ENCODE data around the gene ARID1B. TPM values are rescaled to one million over a fixed set of nuclear protein-coding genes. Genes with fewer than 3 reads are reported as not detected.

Gene ARID1B
- total and polyA plus RNA-seq, 2 of the 13 experiments (the other 11 are each of a cell fraction or from before 2014, with no cell fraction given), result 20.1 to 32.6 TPM

DNA sequence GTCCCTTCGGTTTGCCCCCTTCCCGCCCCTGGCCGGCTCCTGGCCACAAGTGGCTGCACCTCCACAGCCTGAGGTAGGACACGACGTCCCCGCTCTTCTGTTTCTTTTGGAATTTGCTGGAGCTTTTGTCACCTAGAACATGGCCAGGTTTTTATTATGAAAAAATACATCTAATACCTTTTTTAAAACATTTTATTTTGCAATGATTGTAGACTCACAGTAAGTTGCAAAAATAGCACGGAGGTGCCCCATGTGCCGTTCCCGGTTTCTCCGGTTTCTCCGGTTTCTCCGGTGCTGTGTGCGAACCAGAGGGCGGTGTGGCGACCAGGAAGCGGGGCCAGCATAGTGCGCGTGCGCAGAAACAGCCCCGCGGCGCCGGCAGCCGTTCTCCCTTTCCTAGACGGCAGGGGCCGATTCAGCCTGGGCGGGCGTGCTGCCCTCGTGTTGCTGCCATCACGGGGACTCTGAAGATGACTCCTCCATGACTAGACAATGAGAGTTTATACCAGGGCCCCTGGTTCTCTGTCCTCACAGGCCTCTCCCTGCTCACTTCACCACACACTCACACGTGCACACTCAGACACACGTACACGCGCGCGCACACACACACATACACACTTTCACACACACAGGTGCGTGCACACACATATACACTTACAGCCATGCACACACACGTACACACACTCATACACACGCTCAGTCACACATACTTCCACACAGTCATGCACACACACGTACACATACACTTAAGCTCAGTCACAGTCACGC, 444.1 kb downstream of the ARID1B start (continued):
- TF ChIP-seq MXI1 (IDR thresholded peaks at IDR 0.05; ENCODE audit: borderline replicate concordance, low read depth, low read length) (peak; percentile 10; the same call in 1 of the 3 replicates), HMGA1 (CRISPR knock-in tag; conservative IDR thresholded peaks at IDR 0.05) (no peak), ZFAT (CRISPR knock-in tag; conservative IDR thresholded peaks at IDR 0.05) (no peak), KAT2B (IDR thresholded peaks at IDR 0.05; ENCODE audit: borderline replicate concordance, low read depth, low read length) (no peak), ZNF12 (CRISPR knock-in tag; IDR thresholded peaks at IDR 0.05) (no peak), ZNF773 (CRISPR knock-in tag; IDR thresholded peaks at IDR 0.05; ENCODE audit: borderline replicate concordance) (no peak), RBM22 (optimal IDR thresholded peaks at IDR 0.05; ENCODE audit: low read length) (no peak), KLF13 (CRISPR knock-in tag; IDR thresholded peaks at IDR 0.05) (no peak; the same call in 1 of the 2 replicates), ZBTB42 (CRISPR knock-in tag; IDR thresholded peaks at IDR 0.05) (no peak), RXRB (CRISPR knock-in tag; IDR thresholded peaks at IDR 0.05; ENCODE audit: borderline replicate concordance) (no peak), ZNF563 (CRISPR knock-in tag; IDR thresholded peaks at IDR 0.05) (peak; percentile 90), ZNF577 (CRISPR knock-in tag; IDR thresholded peaks at IDR 0.05; ENCODE audit: borderline replicate concordance, low read depth) (no peak), CHD2 (IDR thresholded peaks at IDR 0.05; ENCODE audit: low read depth, low read length) (no peak), U2AF1 (optimal IDR thresholded peaks at IDR 0.05; ENCODE audit: low read depth, low read length) (peak; percentile 39), CREM (IDR thresholded peaks at IDR 0.05) (no peak), CREM (CRISPR knock-in tag; IDR thresholded peaks at IDR 0.05) (no peak), ISL2 (CRISPR knock-in tag; IDR thresholded peaks at IDR 0.05) (0 out of 2 replicates have a peak, but pooled peaks have one; percentile 27), KLF11 (CRISPR knock-in tag; IDR thresholded peaks at IDR 0.05) (0 out of 2 replicates have a peak, but pooled peaks have one; percentile 45), ZNF274 (CRISPR knock-in tag; IDR thresholded peaks at IDR 0.05) (peak; percentile 90)
- TF ChIP-seq, protein P1, sequence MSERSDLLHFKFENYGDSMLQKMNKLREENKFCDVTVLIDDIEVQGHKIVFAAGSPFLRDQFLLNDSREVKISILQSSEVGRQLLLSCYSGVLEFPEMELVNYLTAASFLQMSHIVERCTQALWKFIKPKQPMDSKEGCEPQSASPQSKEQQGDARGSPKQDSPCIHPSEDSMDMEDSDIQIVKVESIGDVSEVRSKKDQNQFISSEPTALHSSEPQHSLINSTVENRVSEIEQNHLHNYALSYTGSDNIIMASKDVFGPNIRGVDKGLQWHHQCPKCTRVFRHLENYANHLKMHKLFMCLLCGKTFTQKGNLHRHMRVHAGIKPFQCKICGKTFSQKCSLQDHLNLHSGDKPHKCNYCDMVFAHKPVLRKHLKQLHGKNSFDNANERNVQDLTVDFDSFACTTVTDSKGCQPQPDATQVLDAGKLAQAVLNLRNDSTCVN (CRISPR knock-in tag; IDR thresholded peaks at IDR 0.05; ENCODE audit: borderline replicate concordance), result 0 out of 2 replicates have a peak, but pooled peaks have one; percentile 52
- TF ChIP-seq, protein P2, sequence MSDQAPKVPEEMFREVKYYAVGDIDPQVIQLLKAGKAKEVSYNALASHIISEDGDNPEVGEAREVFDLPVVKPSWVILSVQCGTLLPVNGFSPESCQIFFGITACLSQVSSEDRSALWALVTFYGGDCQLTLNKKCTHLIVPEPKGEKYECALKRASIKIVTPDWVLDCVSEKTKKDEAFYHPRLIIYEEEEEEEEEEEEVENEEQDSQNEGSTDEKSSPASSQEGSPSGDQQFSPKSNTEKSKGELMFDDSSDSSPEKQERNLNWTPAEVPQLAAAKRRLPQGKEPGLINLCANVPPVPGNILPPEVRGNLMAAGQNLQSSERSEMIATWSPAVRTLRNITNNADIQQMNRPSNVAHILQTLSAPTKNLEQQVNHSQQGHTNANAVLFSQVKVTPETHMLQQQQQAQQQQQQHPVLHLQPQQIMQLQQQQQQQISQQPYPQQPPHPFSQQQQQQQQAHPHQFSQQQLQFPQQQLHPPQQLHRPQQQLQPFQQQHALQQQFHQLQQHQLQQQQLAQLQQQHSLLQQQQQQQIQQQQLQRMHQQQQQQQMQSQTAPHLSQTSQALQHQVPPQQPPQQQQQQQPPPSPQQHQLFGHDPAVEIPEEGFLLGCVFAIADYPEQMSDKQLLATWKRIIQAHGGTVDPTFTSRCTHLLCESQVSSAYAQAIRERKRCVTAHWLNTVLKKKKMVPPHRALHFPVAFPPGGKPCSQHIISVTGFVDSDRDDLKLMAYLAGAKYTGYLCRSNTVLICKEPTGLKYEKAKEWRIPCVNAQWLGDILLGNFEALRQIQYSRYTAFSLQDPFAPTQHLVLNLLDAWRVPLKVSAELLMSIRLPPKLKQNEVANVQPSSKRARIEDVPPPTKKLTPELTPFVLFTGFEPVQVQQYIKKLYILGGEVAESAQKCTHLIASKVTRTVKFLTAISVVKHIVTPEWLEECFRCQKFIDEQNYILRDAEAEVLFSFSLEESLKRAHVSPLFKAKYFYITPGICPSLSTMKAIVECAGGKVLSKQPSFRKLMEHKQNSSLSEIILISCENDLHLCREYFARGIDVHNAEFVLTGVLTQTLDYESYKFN (CRISPR knock-in tag; conservative IDR thresholded peaks at IDR 0.05), result no peak
- TF ChIP-seq, protein P3, sequence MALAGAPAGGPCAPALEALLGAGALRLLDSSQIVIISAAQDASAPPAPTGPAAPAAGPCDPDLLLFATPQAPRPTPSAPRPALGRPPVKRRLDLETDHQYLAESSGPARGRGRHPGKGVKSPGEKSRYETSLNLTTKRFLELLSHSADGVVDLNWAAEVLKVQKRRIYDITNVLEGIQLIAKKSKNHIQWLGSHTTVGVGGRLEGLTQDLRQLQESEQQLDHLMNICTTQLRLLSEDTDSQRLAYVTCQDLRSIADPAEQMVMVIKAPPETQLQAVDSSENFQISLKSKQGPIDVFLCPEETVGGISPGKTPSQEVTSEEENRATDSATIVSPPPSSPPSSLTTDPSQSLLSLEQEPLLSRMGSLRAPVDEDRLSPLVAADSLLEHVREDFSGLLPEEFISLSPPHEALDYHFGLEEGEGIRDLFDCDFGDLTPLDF (CRISPR knock-in tag; IDR thresholded peaks at IDR 0.05), result no peak
- TF ChIP-seq, protein P4, sequence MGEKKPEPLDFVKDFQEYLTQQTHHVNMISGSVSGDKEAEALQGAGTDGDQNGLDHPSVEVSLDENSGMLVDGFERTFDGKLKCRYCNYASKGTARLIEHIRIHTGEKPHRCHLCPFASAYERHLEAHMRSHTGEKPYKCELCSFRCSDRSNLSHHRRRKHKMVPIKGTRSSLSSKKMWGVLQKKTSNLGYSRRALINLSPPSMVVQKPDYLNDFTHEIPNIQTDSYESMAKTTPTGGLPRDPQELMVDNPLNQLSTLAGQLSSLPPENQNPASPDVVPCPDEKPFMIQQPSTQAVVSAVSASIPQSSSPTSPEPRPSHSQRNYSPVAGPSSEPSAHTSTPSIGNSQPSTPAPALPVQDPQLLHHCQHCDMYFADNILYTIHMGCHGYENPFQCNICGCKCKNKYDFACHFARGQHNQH (CRISPR knock-in tag; IDR thresholded peaks at IDR 0.05), result peak; percentile 46
